Measurements from ENCODE around the gene NDUFA13. TPM values are rescaled to one million over a fixed set of nuclear protein-coding genes. Genes with fewer than 3 reads are reported as not detected.
"Not testable (repeated sequence)": the region's sequence is repeated elsewhere in the genome, so short reads cannot be mapped to it uniquely, and the experiment has no call there.

The NDUFA13 gene
- total RNA-seq, result 369 and 391 TPM in 2 replicates

DNA sequence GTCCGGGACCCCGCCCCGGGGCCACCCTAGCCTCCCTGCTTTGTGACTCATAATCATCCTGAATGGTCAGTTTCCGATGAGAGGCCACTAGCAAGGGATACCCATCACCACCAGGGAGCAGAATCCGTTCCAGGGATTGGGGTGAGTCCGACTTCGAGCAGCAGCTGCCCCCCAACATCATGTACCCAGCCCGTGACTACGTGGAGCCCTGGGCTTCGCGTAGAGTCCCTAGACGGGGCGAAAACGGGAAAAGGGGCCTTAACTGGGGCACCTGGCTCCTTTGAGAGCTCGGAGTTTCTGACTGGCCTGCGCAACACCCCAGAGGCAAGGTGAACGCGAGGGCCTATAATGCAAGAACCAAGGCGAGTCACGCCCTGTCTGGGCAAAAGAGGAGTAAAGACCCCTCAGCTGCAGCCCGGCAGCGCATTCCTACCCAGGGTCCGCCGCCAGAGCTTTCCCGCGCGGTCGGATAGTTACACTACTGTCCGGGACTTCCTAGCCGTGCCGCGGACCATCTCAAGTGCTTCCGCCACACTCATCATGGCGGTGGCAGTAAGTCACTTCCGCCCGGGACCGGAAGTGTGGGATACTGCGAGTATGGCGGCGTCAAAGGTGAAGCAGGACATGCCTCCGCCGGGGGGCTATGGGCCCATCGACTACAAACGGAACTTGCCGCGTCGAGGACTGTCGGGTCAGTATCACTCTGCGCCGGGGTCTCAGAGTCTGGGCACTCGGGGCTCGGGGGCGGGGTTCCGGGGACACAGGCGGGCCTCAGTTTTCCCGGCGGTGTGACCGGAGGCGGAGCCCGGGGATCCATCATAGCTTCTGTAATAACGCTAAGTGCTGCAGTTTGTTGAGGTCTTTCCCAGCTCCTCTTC, at the start of gene NDUFA13:
TSS of gene NDUFA13 (plus strand) at position 584 of the 878 bp plus-strand sequence. CDS start at position 598, 14 bp downstream.
- intact Hi-C loops (cut with micrococcal nuclease), result loop anchor here (1.0 kb wide), 2 partner anchors 27 to 196 kb away; partner anchors contain the start of genes MAU2 and SUGP1

DNA sequence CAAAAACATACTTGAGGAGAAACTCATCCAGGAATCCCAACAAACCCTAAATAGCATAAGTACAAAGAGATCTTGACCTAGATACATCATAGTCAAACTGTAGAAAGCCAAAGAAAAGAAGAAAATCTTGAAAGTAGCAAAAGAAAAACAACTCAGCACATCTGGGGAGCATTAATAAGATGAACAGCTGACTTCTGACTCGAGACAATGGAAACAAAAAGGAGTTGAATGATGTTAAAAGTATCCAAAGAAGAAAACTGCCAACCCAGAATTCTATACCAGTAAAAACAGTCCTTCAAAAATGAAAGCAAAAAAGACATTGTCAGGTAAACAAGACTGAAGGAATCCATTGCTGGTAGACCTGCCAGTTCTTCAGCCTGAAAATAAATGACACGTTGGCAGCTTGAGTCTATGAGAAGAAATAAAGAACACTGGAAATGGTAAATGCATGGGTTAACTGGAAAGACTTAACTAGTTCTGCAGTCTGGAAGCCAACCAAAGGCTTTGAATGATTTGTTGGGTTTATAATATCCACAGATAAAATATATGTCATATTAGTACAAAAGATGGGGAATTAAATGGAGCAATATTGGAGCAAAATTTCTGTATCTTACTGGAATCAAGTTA, 47.5 kb upstream of the NDUFA13 start:
- intact Hi-C loops (cut with micrococcal nuclease), result no loop called here

DNA sequence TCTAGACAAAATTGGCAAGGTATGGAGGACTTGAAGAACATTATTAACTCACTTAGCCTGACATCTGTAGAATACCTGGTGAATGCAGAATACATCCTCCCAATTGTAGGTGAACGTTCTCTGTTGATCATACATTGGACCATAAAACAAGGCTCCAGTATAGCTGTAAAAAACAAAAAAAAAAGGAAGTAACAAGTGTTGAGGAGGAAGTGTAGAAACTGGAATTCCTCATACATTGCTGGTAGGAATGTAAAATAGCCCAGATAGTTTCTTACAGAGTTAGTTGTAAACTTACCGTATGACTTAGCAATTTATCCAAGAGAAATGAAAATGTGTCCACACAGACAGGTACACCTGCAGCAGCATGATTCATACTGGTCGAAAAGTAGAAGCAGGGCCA, 45.4 kb upstream of the NDUFA13 start:
- intact Hi-C loops (cut with micrococcal nuclease), result no loop called here

DNA sequence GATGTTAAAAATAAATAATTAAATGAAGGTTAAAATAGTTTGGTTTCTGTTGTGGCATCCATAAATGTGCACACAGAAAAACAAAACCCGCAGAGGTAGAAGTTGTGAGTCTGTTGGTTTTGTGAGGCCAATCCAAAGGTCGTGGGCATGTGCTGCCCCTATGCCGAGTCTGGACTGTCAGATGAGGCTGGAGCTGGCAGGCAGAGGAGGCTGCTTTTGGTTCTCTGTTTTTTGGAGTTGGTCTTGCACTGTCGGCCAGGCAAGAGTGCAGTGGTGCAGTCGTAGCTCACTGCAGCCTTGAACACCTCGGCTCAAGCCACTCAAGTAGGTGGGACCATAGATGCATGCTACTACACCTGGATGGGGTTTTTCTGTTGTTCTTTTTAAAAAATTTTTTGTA, 44.3 kb upstream of the NDUFA13 start:
- intact Hi-C loops (cut with micrococcal nuclease), result no loop called here

DNA sequence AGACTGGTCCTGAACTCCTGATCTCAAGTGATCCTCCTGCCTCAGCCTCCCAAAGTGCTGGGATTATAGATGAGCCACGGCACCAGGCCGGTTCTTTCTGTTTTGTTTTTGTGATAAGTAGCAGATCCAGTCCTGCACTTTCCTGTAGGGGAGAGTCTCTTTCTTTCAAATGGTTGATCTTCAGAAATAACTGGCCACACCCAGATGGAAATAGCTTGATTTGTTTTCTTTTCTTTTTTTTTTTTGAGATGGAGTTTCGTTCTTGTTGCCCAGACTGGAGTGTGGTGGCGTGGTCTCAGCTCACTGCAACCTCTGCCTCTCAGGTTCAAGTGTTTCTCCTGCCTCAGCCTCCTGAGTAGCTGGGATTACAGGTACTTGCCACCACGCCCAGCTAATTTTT, 43.9 kb upstream of the NDUFA13 start:
- intact Hi-C loops (cut with micrococcal nuclease), result not testable (repeated sequence)

DNA sequence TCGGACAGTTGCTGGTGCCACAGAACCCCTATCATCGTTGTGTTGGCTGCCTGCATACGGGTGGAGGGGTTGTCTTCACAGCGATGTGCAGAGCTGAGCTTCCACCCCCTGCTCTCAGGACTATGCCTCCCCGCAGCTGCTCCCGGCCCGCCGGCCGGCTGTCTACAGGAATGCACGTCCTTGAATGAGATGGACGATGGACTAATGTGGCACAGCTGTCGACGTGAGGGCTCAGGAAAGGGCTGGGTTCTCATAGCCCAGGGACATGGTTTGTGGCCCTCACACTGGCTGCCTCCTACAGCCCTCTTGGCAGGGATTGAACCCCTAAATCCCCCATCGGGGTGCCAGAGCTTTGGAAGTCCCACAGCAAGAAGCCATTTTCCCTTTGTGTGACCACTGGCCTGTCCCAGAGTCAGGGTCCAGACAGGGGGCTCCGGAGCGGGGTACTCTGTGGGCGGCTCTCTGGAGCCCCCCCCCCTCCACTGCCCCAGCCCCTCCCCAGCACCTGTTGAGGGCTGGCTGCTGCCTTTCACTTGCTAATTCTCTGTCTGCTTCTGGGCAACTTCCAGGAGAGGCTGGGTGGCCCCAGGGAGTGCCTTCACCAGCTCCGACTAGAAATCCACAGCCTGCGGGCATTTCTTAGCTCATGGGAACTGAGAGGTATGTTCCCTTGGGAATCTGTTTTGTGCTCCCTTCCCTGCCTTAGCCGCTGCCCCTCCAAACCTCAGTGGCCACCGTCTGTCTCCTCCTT, 40.8 kb upstream of the NDUFA13 start:
- intact Hi-C loops (cut with micrococcal nuclease), result loop anchor here (2.0 kb wide), 1 partner anchor 16 kb away; no protein-coding TSS in a partner anchor

DNA sequence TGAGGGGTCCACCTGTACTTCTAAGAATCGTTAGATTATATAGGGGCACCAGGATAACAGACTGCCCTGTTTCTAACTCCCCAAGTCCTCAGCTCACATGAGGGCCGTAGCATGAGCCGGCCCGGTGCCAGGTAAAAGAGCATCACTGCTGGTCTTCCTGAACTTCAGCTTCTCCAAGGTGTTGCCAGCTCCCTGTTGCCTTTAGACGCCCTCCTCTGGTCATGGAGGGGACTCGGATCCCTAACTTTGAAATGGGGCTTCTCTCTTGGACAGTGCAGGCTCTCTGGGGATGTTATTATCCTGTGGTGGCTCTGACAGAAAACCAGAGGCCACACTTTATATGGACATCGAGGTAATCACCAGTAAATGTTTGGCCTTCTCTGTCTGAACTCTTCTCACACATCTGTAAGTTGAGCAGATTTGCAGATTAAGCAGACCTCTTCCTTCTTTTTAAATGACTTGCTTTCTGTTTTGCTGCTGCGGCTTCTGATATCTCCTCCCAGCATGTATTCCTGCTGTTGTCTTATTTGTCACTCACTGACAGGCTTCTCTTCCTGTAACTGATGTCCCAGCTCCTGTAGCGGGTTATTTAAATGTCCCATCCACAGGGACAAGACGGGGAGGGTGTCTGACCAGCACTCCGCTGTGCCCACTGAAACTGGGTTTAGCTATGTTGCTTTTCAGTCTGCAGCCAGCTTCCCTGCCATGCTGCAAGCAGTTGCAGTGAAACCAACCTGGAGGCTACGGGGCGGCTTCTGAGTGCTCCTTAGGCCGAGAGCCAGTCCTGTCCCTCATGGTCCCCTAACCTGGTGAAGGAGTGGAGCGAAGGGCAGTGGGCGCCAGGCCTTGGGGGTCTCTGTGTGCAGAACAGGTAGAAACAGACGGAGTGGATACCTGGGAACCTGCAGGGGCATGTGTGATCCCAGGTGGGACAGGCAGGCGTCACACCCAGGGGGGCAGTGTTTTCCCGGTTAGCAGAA, 39.9 kb upstream of the NDUFA13 start:
- intact Hi-C loops (cut with micrococcal nuclease), result loop anchor here (2.0 kb wide), 1 partner anchor 17 kb away; no protein-coding TSS in a partner anchor

DNA sequence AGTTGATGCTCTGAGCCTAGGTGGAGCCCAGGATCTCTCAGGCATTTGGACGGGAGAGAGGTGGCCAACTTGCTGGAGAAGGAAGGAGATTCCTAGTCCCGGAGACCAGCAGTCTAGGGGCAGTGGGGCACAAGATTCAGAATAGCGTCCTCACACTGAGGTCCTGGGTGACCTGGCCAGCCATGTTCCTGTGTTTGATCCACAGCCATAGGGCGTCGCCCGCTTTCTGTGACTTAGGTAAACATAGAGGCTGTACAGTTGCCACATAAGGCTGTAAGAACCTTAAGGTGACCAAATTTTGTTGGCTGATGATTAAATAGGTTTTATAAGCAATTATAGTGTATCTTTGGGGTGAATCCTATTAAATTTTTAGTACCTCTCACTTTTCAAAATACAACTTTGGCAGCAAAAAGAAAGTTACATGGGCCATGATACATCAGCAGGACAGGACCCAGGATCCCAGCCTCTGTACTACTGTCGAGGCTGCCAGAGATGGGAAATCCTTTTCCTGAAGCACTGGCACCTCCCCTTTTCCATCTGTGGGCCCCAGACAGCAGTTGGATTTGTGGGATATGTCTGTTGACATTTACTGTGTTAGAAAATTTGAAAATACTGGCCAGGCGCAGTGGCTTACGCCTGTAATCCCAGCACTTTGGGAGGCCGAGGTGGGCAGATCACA, 38.2 kb upstream of the NDUFA13 start:
- intact Hi-C loops (cut with micrococcal nuclease), result no loop called here

DNA sequence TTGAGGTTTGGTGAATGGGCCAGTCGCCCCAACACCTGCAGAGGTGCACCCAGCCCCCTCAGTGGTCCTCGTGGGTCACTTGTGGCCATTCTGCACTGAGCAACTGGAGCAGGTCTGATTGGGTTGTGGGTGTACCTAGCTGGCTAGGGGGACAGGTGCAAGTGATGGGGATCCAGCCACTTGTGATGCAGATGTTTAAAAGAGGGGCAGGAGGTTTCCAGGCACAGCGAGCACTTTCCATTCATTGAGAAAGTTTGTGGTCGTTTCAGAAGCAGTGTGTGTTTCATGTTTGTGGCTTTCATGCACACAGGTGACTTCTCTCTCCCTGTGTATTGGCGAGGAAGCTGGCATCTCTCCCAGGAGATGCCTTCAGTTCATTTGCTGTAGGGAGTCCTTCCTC, 35.3 kb upstream of the NDUFA13 start:
- intact Hi-C loops (cut with micrococcal nuclease), result no loop called here

DNA sequence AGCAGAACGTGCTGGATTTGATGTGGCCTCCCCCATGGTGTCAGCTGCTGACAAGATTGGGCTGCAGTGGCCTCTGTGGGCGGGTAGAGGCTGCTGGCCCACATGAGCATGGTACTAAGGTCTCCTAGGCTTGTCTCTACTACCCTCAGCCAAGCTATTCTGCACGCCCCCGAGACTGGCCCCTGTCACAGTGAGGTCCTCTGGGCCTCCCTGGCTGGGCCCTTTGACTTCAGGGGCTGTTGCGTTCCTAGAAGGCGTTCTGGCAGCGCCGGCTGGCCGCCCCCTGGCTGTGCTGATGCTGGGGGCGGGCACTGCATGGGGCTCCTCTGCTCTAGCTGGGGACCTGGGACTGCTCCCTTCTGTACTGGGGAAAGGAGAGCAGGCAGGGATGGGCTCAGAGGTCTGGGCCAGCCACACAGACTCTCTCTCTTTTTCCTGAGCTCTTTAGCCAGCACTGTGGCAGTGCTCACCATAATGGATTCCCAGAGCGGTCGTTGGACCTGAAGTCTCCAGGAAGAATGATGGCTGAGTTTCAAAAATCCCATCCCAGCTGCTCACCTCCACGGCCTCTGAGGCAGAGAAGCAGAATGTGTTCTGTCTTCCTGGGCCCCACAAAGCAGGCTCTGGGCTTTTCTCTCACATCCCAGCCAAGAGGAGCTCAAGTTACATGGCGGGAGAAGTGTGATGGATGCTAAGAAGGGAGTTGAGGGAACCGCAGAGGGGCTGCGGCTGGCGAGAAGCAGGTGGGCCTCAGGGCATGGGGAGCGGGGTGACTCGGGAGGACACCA, 33.0 kb upstream of the NDUFA13 start:
- intact Hi-C loops (cut with micrococcal nuclease), result no loop called here

DNA sequence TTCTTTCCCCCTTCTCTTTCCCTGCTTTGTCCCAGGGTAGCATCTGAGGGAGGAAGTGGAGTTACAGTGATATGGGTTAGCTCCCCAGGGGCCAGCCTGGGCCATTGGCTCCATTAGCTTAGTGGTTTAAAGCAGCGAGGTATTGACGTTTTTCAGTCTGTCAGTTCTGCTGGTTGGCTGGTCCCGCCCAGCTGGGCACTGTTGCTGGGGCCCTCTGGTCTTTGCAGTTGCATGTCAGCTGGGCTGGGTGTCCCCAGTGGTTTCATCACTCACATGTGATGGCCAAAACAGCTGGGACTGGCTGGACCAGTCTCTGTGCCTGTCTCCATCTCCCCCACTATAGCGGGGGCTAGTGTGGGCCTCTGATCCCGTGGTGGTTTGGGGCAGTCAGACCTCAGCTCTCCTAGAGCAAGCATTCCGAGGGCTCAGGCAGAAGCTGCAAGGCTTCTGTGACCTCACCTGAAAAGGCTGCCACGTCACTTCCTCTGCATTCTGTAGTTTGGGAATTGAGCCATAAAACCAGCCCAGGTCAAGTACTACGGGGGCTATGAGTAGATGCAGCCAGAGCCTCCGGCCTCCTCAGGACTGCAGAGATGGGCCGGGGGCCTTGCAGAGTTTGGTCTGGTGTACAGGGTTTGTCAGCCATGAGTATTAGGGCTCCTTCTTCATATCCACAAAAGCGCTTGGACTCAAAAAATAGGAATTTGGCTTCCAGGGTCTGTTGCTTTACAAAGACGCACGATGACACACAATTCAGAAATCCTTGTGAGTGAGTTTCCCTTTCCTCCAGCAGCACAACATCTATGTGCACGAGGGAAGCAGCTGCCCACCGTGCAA, 30.6 kb upstream of the NDUFA13 start:
- intact Hi-C loops (cut with micrococcal nuclease), result no loop called here

DNA sequence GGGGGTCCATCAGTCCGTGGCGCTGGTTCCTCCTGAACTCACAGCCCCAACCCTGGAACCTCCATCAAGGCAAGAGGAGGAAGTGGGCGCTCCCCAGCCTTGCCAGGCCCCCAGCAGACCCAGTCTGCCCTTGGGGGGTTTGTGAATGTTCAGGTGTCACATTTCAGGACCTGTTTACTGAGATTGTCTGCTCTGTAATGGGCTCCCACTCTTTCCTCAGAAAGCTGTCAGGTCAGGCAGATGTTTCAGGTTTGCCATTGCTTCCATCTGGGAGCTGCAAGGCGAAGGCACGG, 30.1 kb upstream of the NDUFA13 start:
- intact Hi-C loops (cut with micrococcal nuclease), result no loop called here

DNA sequence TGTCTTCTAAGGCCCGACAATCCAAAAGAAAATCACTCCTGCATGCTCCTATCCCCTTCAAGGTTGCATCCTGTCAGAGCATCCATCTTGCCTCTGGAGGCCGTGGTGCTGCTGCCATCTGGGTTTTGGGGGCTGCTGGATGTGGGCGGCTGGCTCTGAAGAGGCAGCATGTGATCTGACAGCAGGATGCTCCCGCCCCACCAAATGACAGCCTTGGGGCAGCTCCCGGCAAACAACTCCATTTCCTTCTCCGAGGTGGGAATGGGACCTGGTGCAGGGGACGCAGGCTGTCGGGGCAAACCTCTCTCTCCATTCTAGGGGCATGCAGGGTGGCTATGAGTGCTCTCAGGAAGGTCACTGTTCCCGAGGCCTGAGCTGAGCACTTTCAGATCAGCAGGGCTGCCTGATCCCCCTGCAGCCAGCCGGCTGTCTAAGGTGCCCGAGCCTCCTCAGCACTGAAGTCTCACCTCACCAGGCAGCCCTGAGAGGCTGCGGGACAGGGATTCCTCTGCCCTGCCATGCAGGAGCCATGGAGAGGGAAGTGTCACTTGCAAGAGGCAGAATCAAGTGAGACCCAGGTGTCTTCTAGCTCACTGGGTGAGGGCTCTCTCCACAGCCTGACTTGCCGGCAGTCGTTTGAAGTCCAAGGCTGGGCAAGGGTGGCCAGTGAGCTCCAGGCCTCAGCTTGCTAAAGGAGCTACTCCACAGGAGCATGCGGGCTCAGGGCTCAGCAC, 29.5 kb upstream of the NDUFA13 start:
- intact Hi-C loops (cut with micrococcal nuclease), result no loop called here

DNA sequence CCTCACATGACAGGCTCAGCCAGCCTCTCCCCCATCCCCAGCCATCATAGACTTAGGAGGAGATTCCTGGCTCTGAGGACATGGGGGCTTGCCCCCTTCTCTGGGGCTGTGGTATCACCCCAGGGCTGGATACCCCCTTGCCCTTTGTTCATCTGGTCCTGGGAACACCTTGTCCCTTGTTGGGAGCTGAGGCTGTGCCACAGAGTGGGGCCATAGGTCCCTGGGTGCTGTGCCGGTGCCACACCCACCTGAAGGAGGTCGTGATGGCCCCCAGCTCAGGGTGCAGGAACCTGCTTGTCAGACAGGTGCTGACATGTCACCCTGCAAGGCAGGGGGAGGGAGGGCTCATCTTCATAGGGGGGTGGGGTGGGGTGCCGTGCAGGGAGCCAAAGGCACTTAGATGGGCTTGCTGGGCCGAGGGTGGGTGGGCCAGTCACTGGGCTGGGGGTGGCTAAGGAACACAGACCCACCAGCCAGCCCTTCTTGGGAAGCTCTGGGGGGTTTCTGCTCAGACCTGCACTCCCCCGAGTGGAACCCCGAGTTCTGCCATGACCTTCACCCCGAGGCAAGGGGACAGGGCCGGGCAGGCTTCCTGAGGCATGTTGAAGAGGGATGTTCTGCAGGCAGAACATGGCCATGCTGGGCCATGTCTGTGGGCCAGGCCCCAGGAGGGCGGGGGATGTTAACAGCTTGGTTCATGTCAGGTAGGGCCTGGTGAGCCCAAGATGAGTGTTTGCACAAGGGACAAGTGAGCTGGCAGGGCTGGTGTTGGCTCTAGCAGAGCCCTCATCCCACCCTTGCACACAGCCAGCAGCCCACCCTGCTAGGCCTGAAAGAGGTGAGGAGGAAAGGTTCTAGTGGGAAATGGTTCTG, 28.7 kb upstream of the NDUFA13 start:
- intact Hi-C loops (cut with micrococcal nuclease), result no loop called here

DNA sequence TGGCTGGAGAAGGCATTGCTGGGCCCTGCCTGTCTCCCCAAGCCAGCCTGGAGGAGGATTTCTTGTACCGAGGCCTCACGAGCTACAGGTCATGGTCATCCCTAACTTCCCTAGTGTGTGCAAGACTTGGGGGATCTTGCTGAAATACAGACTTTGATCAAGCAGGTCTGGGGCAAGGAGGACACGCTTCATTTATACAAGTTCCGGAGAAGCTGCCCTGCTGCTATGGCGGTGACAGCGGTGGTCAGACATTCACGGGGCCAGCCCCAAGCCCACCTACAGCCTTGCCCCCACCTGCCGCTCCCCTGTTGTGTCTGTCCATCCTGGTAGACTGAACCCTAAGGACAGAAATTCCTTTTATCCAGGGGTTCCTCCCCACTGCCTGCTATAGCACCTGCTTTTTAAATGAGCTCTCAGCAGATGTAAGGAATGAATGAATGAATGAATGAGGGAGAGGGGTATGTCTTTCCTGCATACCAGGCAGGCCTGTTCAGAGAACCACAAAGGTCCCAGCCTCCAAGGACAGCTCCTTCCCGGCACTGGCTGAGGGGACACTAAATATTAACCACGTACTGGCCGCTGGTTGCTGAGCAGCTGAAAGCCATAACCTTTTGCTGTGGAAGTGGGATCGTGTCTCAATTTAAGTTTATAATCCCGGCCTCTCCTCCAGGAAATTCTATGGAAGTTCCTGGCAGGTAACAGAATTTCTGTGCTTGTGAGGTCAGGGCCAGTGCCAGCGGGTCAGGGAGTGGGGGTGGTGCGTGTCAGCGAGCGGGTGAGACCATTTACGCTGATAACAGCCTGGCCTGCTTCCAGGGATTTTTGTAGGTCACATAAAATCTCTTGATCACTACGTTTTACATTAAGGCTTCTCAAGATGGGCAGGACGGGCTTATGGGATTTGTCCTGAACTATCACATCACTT, 27.8 kb upstream of the NDUFA13 start:
- intact Hi-C loops (cut with micrococcal nuclease), result no loop called here
